Measurements from ENCODE around the gene LY6G5B.

The LY6G5B gene

GRCh38 chr6:31666337-31666965 is 3.3 kb upstream of the LY6G5B start:
- no peaks in the 10 kb centered on the region for H3K9me3 ChIP-seq (ENCODE audit: severe bottlenecking)
- H3K27me3 ChIP-seq (ENCODE audit: insufficient read depth, low read depth, severe bottlenecking) = no peaks in the 10 kb centered on the region
- peak overlapping the region; percentile 99 for H3K27ac ChIP-seq
- no peak for TF ChIP-seq CTCF (IDR thresholded peaks at IDR 0.05; ENCODE audit: low read depth, low read length)
- peaks cover 80% of the 10 kb centered on the region for H3K36me3 ChIP-seq
- H3K4me3 ChIP-seq (ENCODE audit: low read depth, low read length) = peak overlapping the region; percentile 79
- DNase-seq = no peak

GRCh38 chr6:31676322-31676903 is 6.6 kb downstream of the LY6G5B start:
- DNase-seq = no peak
- H3K9me3 ChIP-seq (ENCODE audit: severe bottlenecking) = no peaks in the 10 kb centered on the region
- no peak for TF ChIP-seq CTCF (IDR thresholded peaks at IDR 0.05; ENCODE audit: low read depth, low read length)
- H3K27me3 ChIP-seq (ENCODE audit: insufficient read depth, low read depth, severe bottlenecking) = no peaks in the 10 kb centered on the region
- no peak overlapping the region for H3K4me3 ChIP-seq (ENCODE audit: low read depth, low read length)
- H3K36me3 ChIP-seq = peaks cover 25% of the 10 kb centered on the region
- H3K27ac ChIP-seq = no peak overlapping the region

GRCh38 chr6:31676904-31677303 is 7.1 kb downstream of the LY6G5B start:
- Histone ChIP-seq H3K36me3 (peaks cover 20% of the 10 kb centered on the region), H3K9me3 (ENCODE audit: severe bottlenecking) (no peaks in the 10 kb centered on the region), H3K4me3 (ENCODE audit: low read depth, low read length) (no peak overlapping the region), H3K27me3 (ENCODE audit: insufficient read depth, low read depth, severe bottlenecking) (no peaks in the 10 kb centered on the region), H3K27ac (no peak overlapping the region)
- TF ChIP-seq CTCF (IDR thresholded peaks at IDR 0.05; ENCODE audit: low read depth, low read length) = no peak
- DNase-seq = no peak

- no peak for DNase-seq
- H3K9me3 ChIP-seq (ENCODE audit: severe bottlenecking) = no peaks in the 10 kb centered on the region
- no peak for TF ChIP-seq CTCF (IDR thresholded peaks at IDR 0.05; ENCODE audit: low read depth, low read length)
- H3K27ac ChIP-seq = no peak overlapping the region
- no peaks in the 10 kb centered on the region for H3K27me3 ChIP-seq (ENCODE audit: insufficient read depth, low read depth, severe bottlenecking)
- peaks cover 10% of the 10 kb centered on the region for H3K36me3 ChIP-seq
- no peak overlapping the region for H3K4me3 ChIP-seq (ENCODE audit: low read depth, low read length)
These were observed 8.2 kb downstream of the LY6G5B start for GRCh38 chr6:31677955-31678354.

GRCh38 chr6:31680226-31681134 is 10.7 kb downstream of the LY6G5B start, which contains the start of gene LY6G5C:
Gene LY6G5C (minus strand): TSS chr6:31681067. CDS start chr6:31680373, 694 bp downstream.
- peaks cover 8% of the 10 kb centered on the region for H3K36me3 ChIP-seq
- no peak within 1 kb of the TSS for H3K4me3 ChIP-seq (ENCODE audit: low read depth, low read length)
- peak within 1 kb of the TSS; percentile 21; the same call in 1 of the 2 replicates for H3K27ac ChIP-seq
- peak; percentile 89 for DNase-seq
- no peaks in the 10 kb centered on the region for H3K9me3 ChIP-seq (ENCODE audit: severe bottlenecking)
- H3K27me3 ChIP-seq (ENCODE audit: insufficient read depth, low read depth, severe bottlenecking) = no peaks in the 10 kb centered on the region
- peak; percentile 90 for TF ChIP-seq CTCF (IDR thresholded peaks at IDR 0.05; ENCODE audit: low read depth, low read length)
